GM19455 (cell line): Measurements from ENCODE around the gene AKAP3.

ENCODE experiments used
- ATAC-seq: cut with Tn5 transposase; IDR thresholded peaks from one replicate; pipeline ENCODE4 v1.9.1; 2021; ENCODE audit not compliant: unreplicated experiment

AKAP3 gene

GRCh38 chr12:4603421-4603820 is 45.4 kb downstream of the AKAP3 start:
- no peak for ATAC-seq

GRCh38 chr12:4595881-4596280 is 53.0 kb downstream of the AKAP3 start:
- no peak for ATAC-seq

- ATAC-seq = no peak
Observed at GRCh38 chr12:4591180-4591687, 57.6 kb downstream of the AKAP3 start.

- no peak for ATAC-seq
Observed at GRCh38 chr12:4589941-4590340, 58.9 kb downstream of the AKAP3 start.

- ATAC-seq = no peak
Observed at GRCh38 chr12:4588916-4589315, 59.9 kb downstream of the AKAP3 start.

- no peak for ATAC-seq
Observed at GRCh38 chr12:4587108-4587507, 61.7 kb downstream of the AKAP3 start.

GRCh38 chr12:4586500-4586899 is 62.4 kb downstream of the AKAP3 start:
- ATAC-seq = no peak

- no peak for ATAC-seq
Observed at GRCh38 chr12:4584896-4585295, 64.0 kb downstream of the AKAP3 start.

- no peak for ATAC-seq
Observed at GRCh38 chr12:4584281-4584680, 64.6 kb downstream of the AKAP3 start.

GRCh38 chr12:4580281-4580688 is 68.6 kb downstream of the AKAP3 start:
- ATAC-seq = no peak

- no peak for ATAC-seq
Observed at GRCh38 chr12:4579305-4580102, 69.3 kb downstream of the AKAP3 start.

- no peak for ATAC-seq
Observed at GRCh38 chr12:4572680-4573079, 76.2 kb downstream of the AKAP3 start.

GRCh38 chr12:4569261-4569660 is 79.6 kb downstream of the AKAP3 start:
- ATAC-seq = no peak

- ATAC-seq = no peak
Observed at GRCh38 chr12:4567073-4567881, 81.6 kb downstream of the AKAP3 start.

- no peak for ATAC-seq
Observed at GRCh38 chr12:4566474-4566873, 82.4 kb downstream of the AKAP3 start.
